Measurements from ENCODE around the gene ZNF630. TPM values are rescaled to one million over a fixed set of nuclear protein-coding genes. Genes with fewer than 3 reads are reported as not detected.

ZNF630 gene
- total RNA-seq, 3 donors from 2014 or later, result 3.2 to 6.4 (median 4.8) TPM

Other genes with a start within 250 kb of the ZNF630 start
- gene ZNF81, start 234.7 kb downstream of the ZNF630 start, total RNA-seq, result 10 to 100 TPM; 11.1 to 18.3 (median 12.9) TPM
- gene ZNF182, start 67.7 kb downstream of the ZNF630 start, total RNA-seq, result 1 to 10 TPM; 3.7 to 5.6 (median 4.7) TPM
- not detected for gene SPACA5, start 64.7 kb downstream of the ZNF630 start, total RNA-seq
- not detected for gene SPACA5B, start 59.0 kb upstream of the ZNF630 start, total RNA-seq
- not detected for gene SSX5, start 125.2 kb upstream of the ZNF630 start, total RNA-seq
- not detected for gene SSX1, start 183.8 kb upstream of the ZNF630 start, total RNA-seq